Osteocyte (in vitro differentiated cells): ENCODE data around the gene ZFP64. TPM values are rescaled to one million over a fixed set of nuclear protein-coding genes. Genes with fewer than 3 reads are reported as not detected.

Experiments
- DNase-seq: peaks from one replicate; pipeline ENCODE4 v3.0.0; 2021; ENCODE audit warnings: mixed read lengths; ENCODE audit not compliant: unreplicated experiment; ENCODE audit errors: extremely low spot score
- H3K27ac Mint-ChIP-seq: one replicate; pipeline ENCODE4 v1.8.0; 2021; ENCODE audit warnings: mild to moderate bottlenecking, mixed read lengths; ENCODE audit not compliant: unreplicated experiment
- H3K27me3 Mint-ChIP-seq: one replicate; pipeline ENCODE4 v1.8.0; 2021; ENCODE audit warnings: mixed read lengths; ENCODE audit not compliant: unreplicated experiment
- H3K36me3 Mint-ChIP-seq: one replicate; pipeline ENCODE4 v1.8.0; 2021; ENCODE audit warnings: mixed read lengths; ENCODE audit not compliant: unreplicated experiment
- H3K4me1 Mint-ChIP-seq: one replicate; pipeline ENCODE4 v1.8.0; 2021; ENCODE audit warnings: mixed read lengths; ENCODE audit not compliant: unreplicated experiment
- H3K4me3 Mint-ChIP-seq: one replicate; pipeline ENCODE4 v1.8.0; 2021; ENCODE audit warnings: mild to moderate bottlenecking, moderate library complexity, mixed read lengths; ENCODE audit not compliant: unreplicated experiment
- H3K9me3 Mint-ChIP-seq: one replicate; pipeline ENCODE4 v1.8.0; 2021; ENCODE audit warnings: mixed read lengths; ENCODE audit not compliant: unreplicated experiment
- CTCF ChIP-seq: fragments of 200-600 bp; sonication (generic); IDR thresholded peaks from 2 replicates; pipeline ENCODE4 v1.5.0; 2021; ENCODE audit warnings: antibody characterized with exemption, mild to moderate bottlenecking, moderate library complexity
- total RNA-seq: library from RNA; stranded (reverse); gene quantifications from 2 replicates; pipeline ENCODE4 v1.2.1, GENCODE V29; 2021

ZFP64 gene
- total RNA-seq, 1 donor from 2014 or later = 21.0 TPM

DNA sequence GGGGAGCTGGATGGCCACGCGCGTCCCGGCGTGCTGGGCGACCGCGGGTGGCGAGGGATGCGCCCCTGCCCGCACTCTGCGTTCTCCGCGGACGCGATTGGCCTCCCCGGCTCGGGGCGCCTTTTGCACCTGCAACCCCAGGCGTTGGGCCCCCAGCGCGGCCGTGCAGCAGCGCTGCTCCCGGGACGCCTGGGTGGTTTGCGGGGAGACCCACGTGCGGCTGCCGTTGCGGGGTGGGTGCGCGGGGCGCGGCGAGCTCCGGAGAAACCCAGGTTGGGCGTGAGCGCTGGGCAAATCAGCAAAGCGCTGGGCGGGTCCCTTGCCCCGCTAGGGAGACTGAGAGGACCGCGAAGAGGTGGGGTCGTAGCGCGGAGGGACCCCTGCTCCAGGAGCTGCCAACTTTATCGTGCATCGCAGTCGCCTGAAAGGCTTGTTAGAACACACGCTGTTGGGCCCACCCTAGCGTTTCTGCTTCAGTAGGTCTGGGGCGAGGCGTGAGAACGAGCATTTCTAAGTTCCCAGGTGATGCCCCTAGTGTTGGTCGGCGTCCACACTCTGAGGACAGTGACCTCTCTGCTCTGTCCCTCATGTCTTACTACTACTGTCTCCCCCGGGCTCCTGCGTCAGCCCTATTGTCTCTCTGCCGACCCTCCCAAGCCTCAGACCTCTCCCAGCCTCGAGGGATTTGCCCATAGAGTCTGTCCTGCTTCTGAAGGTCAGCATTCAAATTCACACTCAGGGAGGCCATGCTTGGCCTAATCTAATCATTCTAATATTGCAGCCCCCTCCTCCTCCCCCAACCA lies 538 bp upstream of the ZFP64 start:
- no peaks in the 10 kb centered on the region for H3K27me3 Mint-ChIP-seq
- peak; percentile 84 for DNase-seq
- H3K27ac Mint-ChIP-seq = peak overlapping the region; percentile 75
- H3K9me3 Mint-ChIP-seq = no peaks in the 10 kb centered on the region
- H3K4me3 Mint-ChIP-seq = peak overlapping the region; percentile 82
- no peaks in the 10 kb centered on the region for H3K36me3 Mint-ChIP-seq
- peak; percentile 8 for TF ChIP-seq CTCF
- peaks cover 18% of the 10 kb centered on the region for H3K4me1 Mint-ChIP-seq

DNA sequence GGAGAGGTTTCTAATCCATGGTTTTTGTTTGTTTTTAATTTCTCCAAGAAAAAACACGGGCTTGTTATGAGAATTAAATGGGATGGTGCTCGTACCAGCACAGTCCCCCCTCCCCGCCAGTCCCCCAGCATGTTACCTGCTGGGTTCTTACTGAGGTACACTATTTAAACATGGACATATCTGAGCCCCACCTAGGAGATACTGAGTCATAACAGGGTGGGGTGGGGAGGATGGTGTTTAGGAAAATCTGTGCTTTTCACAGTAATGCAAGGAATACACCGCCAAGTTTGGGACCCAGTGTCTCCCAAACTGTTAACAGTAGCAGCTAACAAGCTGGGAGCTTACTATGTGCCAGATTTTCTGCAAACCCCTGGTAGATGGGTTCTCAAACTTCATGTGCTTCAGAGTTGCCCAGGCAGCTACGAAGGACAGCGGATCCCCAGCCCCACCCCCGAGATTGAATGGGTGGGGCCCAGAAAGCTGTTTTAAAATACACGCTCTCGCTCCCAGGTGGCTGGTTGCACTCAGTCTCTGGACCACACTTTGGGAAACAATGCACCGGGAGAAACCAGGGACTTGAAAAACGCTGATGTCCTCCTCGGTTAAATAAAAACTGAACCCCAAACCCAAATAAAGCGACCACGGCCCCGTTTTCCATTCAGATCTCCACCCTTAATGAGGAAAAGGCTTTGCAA lies 995 bp downstream of the ZFP64 start:
- no peaks in the 10 kb centered on the region for H3K27me3 Mint-ChIP-seq
- DNase-seq = no peak

GRCh38 chr20:52181766-52182165 lies 9.8 kb downstream of the ZFP64 start:
- Mint-ChIP-seq H3K9me3 (no peaks in the 10 kb centered on the region), H3K36me3 (peaks cover 30% of the 10 kb centered on the region), H3K27me3 (no peaks in the 10 kb centered on the region), H3K4me3 (no peak overlapping the region), H3K27ac (no peak overlapping the region), H3K4me1 (no peaks in the 10 kb centered on the region)
- no peak for DNase-seq
- TF ChIP-seq CTCF = no peak

More for the DNA sequence above, 995 bp downstream of the ZFP64 start:
- Mint-ChIP-seq H3K4me1 (peaks cover 18% of the 10 kb centered on the region), H3K36me3 (peaks cover 7% of the 10 kb centered on the region), H3K27ac (peak overlapping the region; percentile 88), H3K9me3 (no peaks in the 10 kb centered on the region), H3K4me3 (peak overlapping the region; percentile 91)
- TF ChIP-seq CTCF = no peak

DNA sequence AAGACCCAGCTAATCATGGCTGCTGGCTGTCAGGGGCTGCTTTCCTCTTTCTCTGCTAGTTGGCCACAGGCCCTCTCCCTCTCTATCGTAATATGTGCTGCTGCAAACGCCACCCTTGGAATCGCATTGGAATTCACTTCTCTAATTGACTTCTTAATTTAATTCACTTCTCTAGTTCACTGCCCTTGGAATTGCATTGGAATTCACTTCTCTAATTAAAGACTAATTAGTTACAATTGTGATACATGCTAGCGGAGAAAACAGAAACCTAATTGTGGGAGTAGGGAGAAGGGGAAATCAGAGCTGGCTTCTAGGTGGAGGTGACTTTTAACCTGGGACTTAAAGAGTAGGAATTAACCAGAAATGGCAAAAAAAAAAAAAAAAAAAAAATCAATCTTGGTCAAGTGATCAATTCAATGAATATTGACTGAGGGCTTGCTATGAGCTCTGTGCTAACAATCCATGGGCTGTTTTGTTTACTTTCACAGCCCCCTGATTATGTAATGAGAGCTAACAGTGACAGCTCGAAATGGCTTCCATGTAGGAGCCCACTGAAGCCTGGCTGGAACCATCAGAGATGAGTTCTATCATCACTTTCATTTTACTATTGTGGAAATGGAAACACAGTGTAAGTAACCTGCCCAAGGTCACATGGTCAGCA lies 11.3 kb downstream of the ZFP64 start:
- no peaks in the 10 kb centered on the region for H3K9me3 Mint-ChIP-seq
- H3K36me3 Mint-ChIP-seq = peaks cover 25% of the 10 kb centered on the region
- H3K27me3 Mint-ChIP-seq = no peaks in the 10 kb centered on the region
- DNase-seq = no peak
- H3K4me3 Mint-ChIP-seq = no peak overlapping the region
- no peak overlapping the region for H3K27ac Mint-ChIP-seq
- TF ChIP-seq CTCF = no peak
- H3K4me1 Mint-ChIP-seq = no peaks in the 10 kb centered on the region
